ENCODE measurements around the gene EP400. TPM values are rescaled to one million over a fixed set of nuclear protein-coding genes. Genes with fewer than 3 reads are reported as not detected.
A peak's percentile ranks its signal among the peaks of the same experiment; 100 is the strongest.

Gene EP400
- total and polyA plus RNA-seq, 5 donors: 10.1 to 21.6 (median 16.5) TPM

- H3K9me3 ChIP-seq (ENCODE audit: control insufficient read depth, low read length): no peaks in the 10 kb centered on the region
- no peaks in the 10 kb centered on the region for H3K4me1 ChIP-seq (ENCODE audit: control insufficient read depth, insufficient read depth, low read length)
- H3K27me3 ChIP-seq (ENCODE audit: control insufficient read depth, insufficient read depth): no peaks in the 10 kb centered on the region
- no peak overlapping the region for H3K4me3 ChIP-seq (ENCODE audit: low read length)
- no peak for ATAC-seq
- no peak overlapping the region for H3K27ac ChIP-seq (ENCODE audit: low read length)
- intact Hi-C loops (cut with DNase I): no loop called here
- no peak for DNase-seq
- 85% methylated on average over 13 of the region's 13 CpGs for WGBS
Measured at GRCh38 chr12:132026061-132026795, 76.5 kb downstream of the EP400 start.

- Histone ChIP-seq H3K4me1 (ENCODE audit: control insufficient read depth, insufficient read depth, low read length) (no peaks in the 10 kb centered on the region), H3K27me3 (ENCODE audit: control insufficient read depth, insufficient read depth) (no peaks in the 10 kb centered on the region), H3K9me3 (ENCODE audit: control insufficient read depth, low read length) (no peaks in the 10 kb centered on the region), H3K4me3 (ENCODE audit: low read length) (no peak overlapping the region), H3K27ac (ENCODE audit: low read length) (no peak overlapping the region)
- no peak for DNase-seq
- no peak for ATAC-seq
- 92% methylated on average over 18 of the region's 18 CpGs for WGBS
- intact Hi-C loops (cut with DNase I): no loop called here
Measured at GRCh38 chr12:132026796-132027500, 77.2 kb downstream of the EP400 start.

- Histone ChIP-seq H3K27ac (ENCODE audit: low read length) (no peak overlapping the region), H3K4me3 (ENCODE audit: low read length) (no peak overlapping the region), H3K9me3 (ENCODE audit: control insufficient read depth, low read length) (no peaks in the 10 kb centered on the region), H3K27me3 (ENCODE audit: control insufficient read depth, insufficient read depth) (no peaks in the 10 kb centered on the region), H3K4me1 (ENCODE audit: control insufficient read depth, insufficient read depth, low read length) (no peaks in the 10 kb centered on the region)
- ATAC-seq: no peak
- no peak for DNase-seq
- intact Hi-C loops (cut with DNase I): no loop called here
- 59% methylated on average over 6 of the region's 6 CpGs for whole genome bisulfite sequencing
Measured at GRCh38 chr12:132027636-132028035, 77.9 kb downstream of the EP400 start.

DNA sequence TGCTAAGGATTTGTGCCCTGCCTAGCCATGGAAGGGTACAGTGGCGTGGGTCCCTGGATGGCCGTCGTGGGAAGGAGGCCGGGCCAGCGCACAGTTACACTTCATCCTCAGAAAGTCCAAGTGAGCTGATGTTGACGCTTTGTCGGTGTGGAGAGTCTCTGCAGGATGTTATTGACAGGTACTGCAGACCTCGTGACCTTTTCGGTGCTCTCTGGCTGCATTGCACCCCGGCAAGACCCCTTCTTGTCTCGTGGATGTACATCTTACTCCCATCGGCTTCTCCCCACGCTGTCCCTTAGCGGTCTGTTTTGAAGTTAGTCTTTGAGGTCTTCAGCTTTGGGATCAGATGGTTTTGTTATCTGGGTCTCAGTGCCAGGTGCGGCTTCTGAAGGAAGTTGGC is 78.4 kb downstream of the EP400 start:
- DNase-seq: no peak
- 91% methylated on average over 15 of the region's 15 CpGs for WGBS

DNA sequence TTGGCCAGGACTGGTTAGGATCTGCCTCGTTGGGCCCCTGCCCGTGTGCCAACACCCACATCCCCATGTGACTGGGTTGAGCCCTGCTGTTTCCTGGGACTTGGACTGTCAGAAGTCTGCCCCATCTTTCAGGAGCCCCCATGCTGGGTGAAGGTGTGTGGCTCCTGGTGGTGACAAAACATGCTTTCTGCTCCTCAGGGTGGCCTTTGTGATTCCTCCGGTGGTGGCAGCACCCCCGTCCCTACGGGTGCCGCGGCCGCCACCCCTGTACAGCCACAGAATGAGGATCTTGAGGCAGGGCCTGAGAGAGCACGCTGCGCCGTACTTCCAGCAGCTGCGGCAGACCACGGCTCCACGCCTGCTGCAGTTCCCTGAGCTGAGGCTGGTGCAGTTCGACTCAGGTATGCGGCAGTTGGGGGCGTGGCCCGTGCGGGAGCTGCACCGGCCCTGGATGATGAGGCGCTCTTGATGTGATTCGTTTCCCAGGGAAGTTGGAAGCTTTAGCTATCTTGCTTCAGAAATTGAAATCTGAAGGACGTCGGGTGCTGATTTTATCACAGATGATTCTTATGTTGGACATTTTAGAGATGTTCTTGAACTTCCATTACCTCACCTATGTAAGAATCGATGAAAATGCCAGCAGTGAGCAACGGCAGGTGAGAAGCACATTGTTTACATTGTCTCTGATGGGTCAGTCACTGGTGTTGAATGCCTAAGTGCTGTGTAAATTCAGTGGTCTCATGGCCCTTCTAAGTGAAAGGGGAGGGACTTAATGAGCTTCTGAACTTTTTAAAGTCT is 80.0 kb downstream of the EP400 start:
- intact Hi-C loops (cut with DNase I): no loop called here
- Histone ChIP-seq H3K27me3 (ENCODE audit: control insufficient read depth, insufficient read depth) (no peaks in the 10 kb centered on the region), H3K4me1 (ENCODE audit: control insufficient read depth, insufficient read depth, low read length) (no peaks in the 10 kb centered on the region), H3K4me3 (ENCODE audit: low read length) (no peak overlapping the region), H3K27ac (ENCODE audit: low read length) (no peak overlapping the region), H3K9me3 (ENCODE audit: control insufficient read depth, low read length) (no peaks in the 10 kb centered on the region)
- DNase-seq (no peak), ATAC-seq (no peak)
- WGBS: 91% methylated on average over 26 of the region's 26 CpGs

More for the DNA sequence above, 78.4 kb downstream of the EP400 start:
- no peak for ATAC-seq
- Histone ChIP-seq H3K9me3 (ENCODE audit: control insufficient read depth, low read length) (no peaks in the 10 kb centered on the region), H3K27ac (ENCODE audit: low read length) (no peak overlapping the region), H3K4me3 (ENCODE audit: low read length) (no peak overlapping the region), H3K27me3 (ENCODE audit: control insufficient read depth, insufficient read depth) (no peaks in the 10 kb centered on the region), H3K4me1 (ENCODE audit: control insufficient read depth, insufficient read depth, low read length) (no peaks in the 10 kb centered on the region)
- intact Hi-C loops (cut with DNase I): no loop called here

- ATAC-seq (peak; percentile 77 to 85), DNase-seq (peak; percentile 38 to 77 (median 76))
- Histone ChIP-seq H3K4me1 (ENCODE audit: control insufficient read depth, insufficient read depth, low read length) (no peaks in the 10 kb centered on the region), H3K27ac (ENCODE audit: low read length) (no peak overlapping the region), H3K4me3 (ENCODE audit: low read length) (no peak overlapping the region), H3K9me3 (ENCODE audit: control insufficient read depth, low read length) (no peaks in the 10 kb centered on the region), H3K27me3 (ENCODE audit: control insufficient read depth, insufficient read depth) (no peaks in the 10 kb centered on the region)
- intact Hi-C loops (cut with DNase I): no loop called here
- WGBS: 72% methylated on average over 11 of the region's 11 CpGs
Measured at GRCh38 chr12:132030367-132031038, 80.8 kb downstream of the EP400 start.

- no peaks in the 10 kb centered on the region for H3K4me1 ChIP-seq (ENCODE audit: control insufficient read depth, insufficient read depth, low read length)
- no peaks in the 10 kb centered on the region for H3K9me3 ChIP-seq (ENCODE audit: control insufficient read depth, low read length)
- WGBS: 94% methylated on average over 5 of the region's 5 CpGs
- intact Hi-C loops (cut with DNase I): no loop called here
- H3K27me3 ChIP-seq (ENCODE audit: control insufficient read depth, insufficient read depth): no peaks in the 10 kb centered on the region
- no peak overlapping the region for H3K27ac ChIP-seq (ENCODE audit: low read length)
- no peak overlapping the region for H3K4me3 ChIP-seq (ENCODE audit: low read length)
- no peak for DNase-seq
- ATAC-seq: no peak
Measured at GRCh38 chr12:132033627-132034026, 83.9 kb downstream of the EP400 start.

DNA sequence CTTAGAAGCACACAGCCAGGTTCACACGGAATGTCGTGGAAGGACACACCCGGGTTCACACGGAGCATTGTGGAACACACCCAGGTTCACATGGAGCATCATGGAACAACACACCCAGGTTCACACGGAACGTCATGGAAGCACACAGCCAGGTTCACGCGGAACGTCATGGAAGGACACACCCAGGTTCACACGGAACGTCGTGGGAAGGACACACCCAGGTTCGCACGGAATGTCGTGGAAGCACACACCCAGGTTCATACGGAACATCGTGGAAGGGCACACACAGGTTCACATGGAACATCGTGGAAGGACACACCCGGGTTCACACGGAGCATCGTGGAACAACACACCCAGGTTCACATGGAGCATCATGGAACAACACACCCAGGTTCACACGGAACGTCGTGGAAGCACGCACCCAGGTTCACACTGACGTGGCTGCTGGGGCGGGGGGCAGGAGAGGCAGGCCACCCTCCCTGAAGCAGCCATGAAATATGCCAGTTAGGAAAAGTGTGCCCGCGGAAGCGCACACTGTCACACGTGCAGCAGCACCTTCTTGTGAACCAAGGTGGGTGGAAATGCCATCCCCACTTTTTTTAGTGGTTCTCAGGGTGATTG is 86.4 kb downstream of the EP400 start:
- no peaks in the 10 kb centered on the region for H3K9me3 ChIP-seq (ENCODE audit: control insufficient read depth, low read length)
- no peaks in the 10 kb centered on the region for H3K27me3 ChIP-seq (ENCODE audit: control insufficient read depth, insufficient read depth)
- H3K4me1 ChIP-seq (ENCODE audit: control insufficient read depth, insufficient read depth, low read length): no peaks in the 10 kb centered on the region
- no peak overlapping the region for H3K4me3 ChIP-seq (ENCODE audit: low read length)
- no peak for ATAC-seq
- no peak for DNase-seq
- intact Hi-C loops (cut with DNase I): no loop called here
- H3K27ac ChIP-seq (ENCODE audit: low read length): no peak overlapping the region
- 96% methylated on average over 31 of the region's 31 CpGs for WGBS

GRCh38 chr12:132040906-132041606 is 91.3 kb downstream of the EP400 start:
- no peak overlapping the region for H3K27ac ChIP-seq (ENCODE audit: low read length)
- DNase-seq (no peak), ATAC-seq (no peak)
- no peaks in the 10 kb centered on the region for H3K27me3 ChIP-seq (ENCODE audit: control insufficient read depth, insufficient read depth)
- WGBS: 91% methylated on average over 20 of the region's 20 CpGs
- H3K4me3 ChIP-seq (ENCODE audit: low read length): no peak overlapping the region
- intact Hi-C loops (cut with DNase I): no loop called here
- no peaks in the 10 kb centered on the region for H3K4me1 ChIP-seq (ENCODE audit: control insufficient read depth, insufficient read depth, low read length)
- no peaks in the 10 kb centered on the region for H3K9me3 ChIP-seq (ENCODE audit: control insufficient read depth, low read length)

GRCh38 chr12:132043216-132043615 is 93.5 kb downstream of the EP400 start:
- 92% methylated on average over 3 of the region's 3 CpGs for WGBS
- Histone ChIP-seq H3K27me3 (ENCODE audit: control insufficient read depth, insufficient read depth) (no peaks in the 10 kb centered on the region), H3K4me3 (ENCODE audit: low read length) (no peak overlapping the region), H3K4me1 (ENCODE audit: control insufficient read depth, insufficient read depth, low read length) (no peaks in the 10 kb centered on the region), H3K27ac (ENCODE audit: low read length) (no peak overlapping the region), H3K9me3 (ENCODE audit: control insufficient read depth, low read length) (no peaks in the 10 kb centered on the region)
- intact Hi-C loops (cut with DNase I): no loop called here
- ATAC-seq (no peak), DNase-seq (no peak)
